RCC 7860 (cell line): ENCODE results near the gene REPS2.
"Not testable (repeated sequence)": the region's sequence is repeated elsewhere in the genome, so short reads cannot be mapped to it uniquely, and the experiment has no call there.

Experiments
- DNase-seq: peaks from one replicate; pipeline ENCODE4 v3.0.0-alpha.2; 2015; ENCODE audit warnings: low spot score
- FAIRE-seq: peaks from 2 replicates; lab custom pipeline; 2012; peaks lifted over from hg19 to GRCh38; lab: Jason Lieb, UNC

The REPS2 gene

DNA sequence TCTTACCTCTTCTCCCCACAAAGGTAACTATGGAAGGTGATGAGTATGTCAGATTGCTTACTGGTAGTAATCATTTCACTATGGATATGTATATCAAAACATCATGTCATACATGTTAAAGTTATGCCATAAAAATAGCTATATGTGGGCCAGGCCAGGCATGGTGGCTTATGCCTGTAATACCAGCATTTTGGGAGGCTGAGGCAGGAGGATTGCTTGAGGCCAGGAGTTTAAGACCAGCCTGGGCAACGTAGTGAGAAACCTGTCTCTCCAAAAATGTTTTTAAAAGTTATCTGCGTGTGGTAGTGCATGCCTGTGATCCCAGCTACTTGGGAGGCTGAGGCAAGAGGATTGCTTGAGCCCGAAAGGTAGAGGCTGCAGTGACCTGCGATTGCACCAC is 16.2 kb downstream of the REPS2 start:
- DNase-seq, FAIRE-seq: not testable (repeated sequence)

DNA sequence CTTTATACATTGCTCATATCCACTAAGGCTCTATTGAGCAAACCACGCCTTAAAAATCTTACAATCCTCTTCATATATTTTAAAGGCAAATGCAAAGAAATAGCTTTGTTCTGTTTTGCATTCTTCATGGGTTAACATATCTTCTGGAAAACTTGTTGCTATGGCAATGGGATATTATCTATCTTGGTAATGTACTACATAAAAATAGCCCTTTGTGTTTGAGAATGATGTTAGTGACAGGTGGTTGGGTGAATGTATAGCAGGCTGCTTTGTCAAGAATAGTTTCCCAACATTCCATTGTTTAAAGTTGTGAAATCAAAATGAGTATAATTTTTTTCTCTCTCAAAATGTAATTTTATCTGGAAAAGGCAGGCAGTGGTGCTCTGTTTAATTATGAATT is 16.8 kb downstream of the REPS2 start:
- no peak for FAIRE-seq
- no peak for DNase-seq

DNA sequence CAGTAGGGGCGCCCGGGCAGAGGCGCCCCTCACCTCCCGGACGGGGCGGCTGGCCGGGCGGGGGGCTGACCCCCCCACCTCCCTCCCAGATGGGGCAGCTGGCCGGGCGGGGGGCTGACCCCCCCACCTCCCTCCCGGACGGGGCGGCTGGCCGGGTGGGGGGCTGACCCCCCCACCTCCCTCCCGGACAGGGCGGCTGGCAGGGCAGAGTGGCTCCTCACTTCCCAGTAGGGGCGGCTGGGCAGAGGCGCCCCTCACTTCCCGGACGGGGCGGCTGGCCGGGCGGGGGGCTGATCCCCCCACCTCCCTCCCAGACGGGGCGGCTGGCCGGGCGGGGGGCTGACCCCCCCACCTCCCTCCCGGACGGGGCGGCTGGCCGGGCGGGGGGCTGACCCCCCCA is 18.5 kb downstream of the REPS2 start:
- DNase-seq, FAIRE-seq: not testable (repeated sequence)

DNA sequence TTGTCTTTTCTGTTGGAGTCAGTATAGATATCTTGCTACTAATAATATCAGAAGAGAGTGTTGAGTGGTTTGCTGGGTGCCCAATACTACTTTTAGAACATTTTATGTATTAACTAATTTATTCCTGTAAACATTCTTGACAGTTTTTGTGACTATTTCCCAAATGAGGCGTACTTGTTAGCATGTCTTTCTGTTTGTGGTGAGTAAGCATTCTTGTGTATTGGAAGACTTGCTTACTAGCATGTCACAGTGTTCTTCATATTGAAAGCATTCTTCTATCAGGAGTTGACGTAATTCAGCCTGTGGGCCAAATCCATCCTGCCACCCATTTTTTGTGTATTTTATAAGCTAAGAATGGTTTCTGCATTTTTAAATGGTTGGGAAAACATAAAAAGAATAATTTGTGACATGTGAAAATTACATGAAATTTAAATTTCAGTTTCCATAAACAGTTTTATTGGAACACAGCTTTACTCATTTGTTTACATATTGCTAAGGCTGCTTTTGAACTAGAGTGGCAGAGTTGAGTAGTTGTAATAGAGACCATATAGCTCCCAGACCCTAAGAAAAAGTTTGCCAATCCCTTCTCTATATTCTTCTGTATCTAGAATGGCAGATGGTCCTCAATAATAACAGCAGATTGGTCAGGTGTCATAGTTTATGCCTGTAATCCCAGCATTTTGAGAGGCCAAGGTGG is 20.4 kb downstream of the REPS2 start:
- FAIRE-seq (no peak), DNase-seq (no peak)

DNA sequence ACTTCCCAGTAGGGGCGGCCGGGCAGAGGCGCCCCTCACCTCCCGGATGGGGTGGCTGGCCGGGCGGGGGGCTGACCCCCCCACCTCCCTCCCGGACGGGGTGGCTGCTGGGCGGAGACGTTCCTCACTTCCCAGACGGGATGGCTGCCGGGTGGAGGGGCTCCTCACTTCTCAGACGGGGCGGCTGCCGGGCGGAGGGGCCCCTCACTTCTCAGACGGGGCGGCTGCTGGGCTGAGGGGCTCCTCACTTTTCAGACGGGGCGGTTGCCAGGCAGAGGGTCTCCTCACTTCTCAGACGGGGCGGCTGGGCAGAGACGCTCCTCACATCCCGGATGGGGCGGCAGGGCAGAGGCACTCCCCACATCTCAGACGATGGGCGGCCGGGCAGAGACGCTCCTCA is 22.3 kb downstream of the REPS2 start:
- FAIRE-seq, DNase-seq: not testable (repeated sequence)

DNA sequence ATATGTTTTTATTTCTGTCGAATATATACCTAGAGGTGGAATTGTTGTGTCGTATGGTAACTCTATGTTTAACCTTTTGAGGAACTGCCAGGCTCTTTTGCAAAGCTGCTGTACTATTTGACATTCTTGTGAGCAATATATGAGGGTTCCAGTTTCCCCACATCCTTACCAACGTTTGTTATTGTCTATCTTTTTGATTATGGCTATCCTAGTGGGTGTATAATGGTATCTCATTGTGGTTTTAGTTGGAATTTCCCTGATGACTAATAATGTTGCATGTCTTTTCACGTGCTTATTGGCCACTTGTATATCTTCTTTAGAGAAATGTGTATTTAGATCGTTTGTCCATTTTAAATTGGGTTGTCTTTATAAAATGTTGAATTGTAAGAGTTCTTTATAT is 24.5 kb downstream of the REPS2 start:
- FAIRE-seq (peak; percentile 52), DNase-seq (peak; percentile 7)

DNA sequence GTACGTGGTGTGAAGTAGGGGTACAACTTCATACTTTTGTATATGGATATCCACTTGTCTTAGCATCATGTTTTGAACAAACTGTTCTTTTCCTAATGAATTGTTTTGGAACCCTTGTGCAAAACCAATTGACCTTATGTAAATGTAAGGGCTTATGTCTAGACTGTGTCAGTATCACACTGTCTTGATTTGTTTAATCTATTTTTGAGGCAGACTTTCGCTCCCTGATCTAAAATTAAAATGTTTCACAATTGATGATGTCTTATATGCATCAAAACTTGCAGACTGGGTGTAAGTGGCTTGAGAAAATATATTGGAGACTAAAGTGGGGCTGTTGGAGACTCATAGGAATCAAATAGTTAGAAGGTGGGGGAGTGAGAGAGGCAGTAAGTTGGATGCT is 25.2 kb downstream of the REPS2 start:
- no peak for DNase-seq
- FAIRE-seq, result no peak

DNA sequence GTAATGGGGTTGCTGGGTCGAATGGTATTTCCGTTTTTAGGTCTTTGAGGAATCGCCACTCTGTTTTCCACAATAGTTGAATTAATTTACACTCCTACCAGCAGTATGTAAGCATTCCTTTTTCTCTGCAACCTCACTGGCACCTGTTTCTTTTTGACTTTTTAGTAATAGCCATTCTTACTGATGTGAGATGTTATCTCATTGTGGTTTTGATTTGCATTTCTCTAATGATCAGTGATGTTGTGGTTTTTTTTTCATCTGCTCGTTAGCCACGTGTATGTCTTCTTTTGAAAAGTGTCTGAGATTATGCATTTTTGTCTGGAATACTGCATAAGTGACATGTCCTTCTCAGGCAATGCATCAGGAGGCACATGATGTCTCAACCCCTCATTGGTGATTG is 28.8 kb downstream of the REPS2 start:
- FAIRE-seq (no peak), DNase-seq (no peak)

DNA sequence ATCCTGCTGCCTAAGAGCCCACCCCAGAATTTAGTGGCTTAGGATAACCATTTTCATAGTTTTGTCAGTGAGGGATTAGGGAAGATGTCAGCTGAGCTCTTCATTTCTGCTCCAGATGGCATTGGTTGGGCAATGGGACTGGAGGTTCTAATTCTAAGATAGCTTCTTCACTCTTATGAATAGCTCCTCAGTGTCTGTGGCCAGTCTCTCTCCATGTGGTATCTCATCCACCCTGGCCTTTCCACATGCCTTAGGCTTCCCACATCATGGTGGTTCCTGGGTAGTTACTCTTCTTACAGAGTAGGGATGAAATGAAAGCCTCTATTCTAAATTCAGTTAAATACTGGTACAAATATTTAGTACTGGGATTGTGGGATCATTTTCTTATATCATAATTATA is 31.3 kb downstream of the REPS2 start:
- DNase-seq (no peak), FAIRE-seq (no peak)

DNA sequence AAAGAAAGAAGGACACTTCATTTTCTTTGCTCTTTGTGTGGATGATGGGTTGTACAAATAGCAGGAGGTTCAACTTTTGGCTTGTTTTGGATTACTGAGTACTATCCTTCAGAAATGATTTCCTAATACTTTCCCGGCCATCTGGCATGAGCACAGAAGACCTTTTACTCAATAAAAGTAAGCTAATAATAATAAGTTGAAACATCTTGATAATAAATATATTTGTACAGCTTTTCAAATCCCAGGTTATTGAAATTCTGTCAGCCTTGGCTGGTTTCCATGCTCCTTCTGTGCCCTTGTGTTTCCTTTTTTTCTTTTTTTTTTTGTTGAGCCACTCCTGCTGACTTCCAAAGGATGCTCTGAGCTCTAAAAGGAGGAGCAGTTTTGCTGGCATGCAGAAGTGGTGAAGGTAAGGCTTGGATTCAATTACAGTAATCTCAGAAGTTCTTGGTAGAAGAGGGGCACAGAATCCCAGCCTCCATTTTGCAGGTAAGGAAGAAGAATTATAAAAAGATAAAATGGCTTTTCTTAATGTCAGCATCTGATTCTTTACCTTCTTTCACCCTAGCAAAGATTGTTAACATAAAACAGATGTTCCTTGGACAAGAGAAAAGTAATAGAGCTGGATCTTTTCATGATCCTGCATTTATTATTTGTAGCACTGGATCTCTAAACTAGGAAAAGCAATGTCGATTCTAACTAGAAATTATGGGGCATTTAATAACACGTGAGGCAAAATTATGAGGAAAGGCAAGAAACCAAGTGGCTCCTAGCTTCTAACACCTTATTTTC is 31.9 kb downstream of the REPS2 start:
- no peak for DNase-seq
- FAIRE-seq, result no peak

DNA sequence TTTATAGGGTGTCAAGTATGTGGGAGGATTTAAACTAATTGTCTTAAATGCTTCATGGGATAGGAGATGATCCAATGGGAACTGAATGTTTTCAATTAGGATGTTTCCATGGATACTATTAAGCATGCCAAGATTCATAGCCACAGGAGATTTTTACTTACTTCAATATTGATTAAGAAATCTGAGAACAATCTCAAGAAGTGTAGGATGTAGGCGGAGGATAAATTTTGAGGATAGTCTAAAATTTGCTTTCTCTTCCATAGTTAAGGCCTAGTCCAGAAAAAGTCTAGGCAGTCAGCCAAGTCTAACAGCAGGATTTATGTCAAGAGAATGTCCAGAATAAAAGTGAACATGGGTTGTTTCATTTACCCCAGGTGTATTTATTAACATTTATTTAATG is 32.8 kb downstream of the REPS2 start:
- DNase-seq, result no peak
- no peak for FAIRE-seq

DNA sequence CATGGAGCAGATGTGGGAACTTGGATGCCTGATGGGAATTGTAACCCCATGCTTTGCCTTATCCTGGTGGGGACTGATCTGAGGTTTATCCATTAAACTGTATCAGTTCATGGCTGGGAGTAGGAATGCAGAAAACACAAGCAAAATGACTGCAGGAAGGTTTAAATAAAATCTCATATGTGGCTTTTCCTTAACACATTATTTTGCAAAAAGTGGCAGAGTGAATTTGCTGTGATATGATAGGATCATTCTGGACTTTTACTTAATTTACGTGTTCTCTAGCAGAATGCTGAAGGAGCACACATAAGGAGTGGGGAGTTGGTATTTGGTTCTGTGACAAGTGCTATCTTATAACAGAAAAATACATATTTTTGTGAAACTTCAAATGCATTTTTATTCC is 34.8 kb downstream of the REPS2 start:
- FAIRE-seq (no peak), DNase-seq (no peak)

DNA sequence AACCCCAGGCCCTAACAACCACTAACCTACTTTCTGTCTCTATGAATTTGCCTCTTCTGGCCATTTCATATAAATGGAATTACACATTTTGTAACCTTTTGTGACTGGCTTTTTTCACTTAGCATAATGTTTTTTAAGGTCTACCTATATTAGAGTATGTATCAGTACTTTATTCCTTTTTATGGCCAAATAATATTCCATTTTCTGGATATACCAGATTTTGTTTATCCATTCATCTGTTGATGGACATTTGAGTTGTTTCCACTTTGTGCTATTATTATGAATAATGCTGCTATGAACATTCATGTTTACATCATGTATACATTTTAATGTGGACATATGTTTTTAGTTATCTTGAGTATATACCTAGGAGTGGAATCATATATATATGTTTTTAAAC is 35.5 kb downstream of the REPS2 start:
- FAIRE-seq (no peak), DNase-seq (no peak)

DNA sequence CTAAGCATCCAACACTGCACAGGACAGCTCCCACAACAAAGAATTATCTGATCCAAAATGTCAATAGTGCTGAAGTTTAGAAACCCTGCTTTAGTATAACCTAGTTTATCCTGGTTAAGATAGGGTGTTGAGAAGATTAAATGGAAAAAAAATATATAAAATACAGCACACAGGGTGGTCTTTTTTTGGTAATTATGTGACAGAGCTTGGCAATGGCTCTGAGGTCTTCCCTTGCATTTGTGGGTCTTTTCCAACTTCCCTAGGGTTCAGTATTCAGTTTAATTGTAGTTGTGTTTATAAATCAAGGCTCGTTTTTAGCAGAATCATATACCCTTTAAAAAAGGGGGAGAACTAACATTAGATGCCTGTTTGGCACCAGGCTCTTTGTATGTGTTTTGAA is 36.6 kb downstream of the REPS2 start:
- FAIRE-seq, result no peak

DNA sequence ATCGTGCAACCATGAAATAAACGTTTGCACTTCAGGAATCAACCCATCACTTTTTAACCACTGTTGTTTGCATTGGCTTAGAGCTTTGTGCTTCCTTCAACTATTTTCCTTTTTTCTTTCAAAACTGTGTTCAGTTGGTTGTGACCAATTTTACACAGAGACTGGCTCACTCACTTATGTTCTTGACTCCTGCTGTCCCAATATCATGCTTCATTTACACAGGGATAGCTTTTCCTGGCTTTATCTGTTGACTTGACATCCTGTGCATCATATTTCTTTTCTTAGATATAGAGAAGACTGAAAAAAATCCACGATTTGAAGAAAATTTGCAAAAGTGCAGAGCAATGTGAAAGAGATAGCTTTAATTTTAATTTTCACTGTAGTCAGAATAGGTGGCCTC is 38.8 kb downstream of the REPS2 start:
- DNase-seq (no peak), FAIRE-seq (no peak)

More for the DNA sequence above, 36.6 kb downstream of the REPS2 start:
- no peak for DNase-seq

DNA sequence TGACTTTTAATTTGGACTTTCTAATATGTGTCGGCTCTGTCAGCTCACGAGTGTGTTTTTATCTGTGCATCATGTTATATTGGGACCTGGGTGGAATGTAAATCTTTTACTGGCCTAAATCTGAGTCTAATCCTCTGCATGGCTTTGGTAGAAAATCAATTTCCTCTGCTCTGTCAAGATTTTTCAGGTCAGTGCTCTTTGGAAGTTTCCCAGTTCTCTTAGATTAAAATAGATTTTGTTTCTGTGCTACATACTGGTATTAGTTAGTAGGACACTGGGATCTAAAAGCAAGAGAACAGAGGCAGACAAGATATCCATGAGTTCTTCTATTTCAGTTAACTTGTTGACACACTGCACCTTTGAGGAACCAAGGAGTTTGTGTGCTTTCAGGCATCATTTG is 39.7 kb downstream of the REPS2 start:
- no peak for FAIRE-seq
- DNase-seq, result no peak

DNA sequence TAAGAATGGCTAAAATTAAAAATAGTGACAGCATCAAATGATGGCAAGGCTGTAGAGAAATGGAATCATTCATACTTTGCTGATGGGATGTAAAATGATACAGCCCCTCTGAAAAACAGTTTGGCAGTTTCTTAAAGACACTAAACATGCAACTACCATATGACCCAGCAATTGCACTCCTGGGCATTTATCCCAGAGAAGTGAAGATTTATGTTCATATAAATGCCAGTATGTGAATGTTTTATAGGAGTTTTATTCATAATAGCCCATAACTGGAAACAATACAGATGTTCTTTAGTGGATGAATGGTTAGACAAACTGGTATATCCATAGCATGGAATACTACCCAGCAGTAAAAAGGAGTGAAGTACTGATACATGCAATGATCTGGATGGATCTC is 43.3 kb downstream of the REPS2 start:
- DNase-seq (no peak), FAIRE-seq (no peak)

DNA sequence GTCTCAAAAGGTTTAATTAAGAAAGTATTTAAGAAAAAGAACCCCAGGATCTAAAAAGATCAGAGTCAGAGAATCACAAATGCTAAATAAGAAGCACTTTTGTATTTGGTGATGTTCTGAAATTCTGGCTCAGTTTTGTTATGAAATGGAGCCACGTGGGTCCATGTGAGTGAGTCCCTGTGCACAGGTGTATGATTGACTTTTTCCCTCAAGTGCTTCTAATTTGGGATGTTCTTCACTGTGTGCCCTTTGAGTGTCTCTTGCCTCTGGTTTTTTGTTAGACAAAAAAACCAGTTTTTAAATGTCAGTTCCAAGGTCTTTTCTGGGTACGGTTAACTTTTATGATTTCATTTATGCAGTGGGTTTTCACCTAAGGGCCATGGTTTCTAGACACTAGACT is 44.4 kb downstream of the REPS2 start:
- FAIRE-seq (no peak), DNase-seq (no peak)

DNA sequence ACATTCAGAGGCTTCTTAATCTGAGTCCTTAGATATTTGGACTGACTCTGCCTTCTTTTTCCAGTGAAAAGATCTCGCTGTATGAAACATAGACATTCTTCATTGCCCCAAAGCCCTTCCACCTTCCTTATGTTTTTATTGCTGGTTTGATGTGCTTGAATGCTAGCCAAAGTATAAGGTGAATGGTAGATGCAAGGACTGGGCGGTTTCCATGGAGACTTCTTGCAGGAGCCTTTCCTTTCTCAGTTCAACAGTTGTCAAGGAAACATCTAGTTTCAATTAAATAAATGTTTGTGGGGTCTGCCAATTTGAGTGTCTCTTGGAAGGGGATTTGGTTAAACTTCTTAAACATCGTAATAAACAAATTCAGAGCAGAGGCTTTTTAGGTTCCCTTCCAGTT is 46.0 kb downstream of the REPS2 start:
- DNase-seq, result no peak

DNA sequence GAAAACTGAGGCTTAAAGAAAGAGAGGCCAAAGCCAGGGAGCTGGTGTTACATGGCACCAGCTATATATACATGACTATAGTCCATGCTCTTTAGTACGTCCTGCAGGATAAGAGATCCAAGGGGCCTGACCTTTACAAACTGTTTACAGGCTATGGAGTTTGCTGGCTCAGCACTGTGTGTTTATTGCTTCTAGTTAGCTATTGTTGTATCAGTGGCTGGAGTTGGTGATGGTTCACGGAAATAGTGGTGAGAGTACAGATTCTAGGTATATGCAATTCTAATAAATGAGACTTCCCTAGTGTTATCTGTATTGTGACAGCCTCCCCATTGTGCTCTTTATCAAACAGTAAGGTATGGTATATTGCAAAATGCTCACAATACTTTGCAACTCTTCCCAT is 46.5 kb downstream of the REPS2 start:
- no peak for FAIRE-seq
- no peak for DNase-seq

More for the DNA sequence above, 46.0 kb downstream of the REPS2 start:
- no peak for FAIRE-seq

DNA sequence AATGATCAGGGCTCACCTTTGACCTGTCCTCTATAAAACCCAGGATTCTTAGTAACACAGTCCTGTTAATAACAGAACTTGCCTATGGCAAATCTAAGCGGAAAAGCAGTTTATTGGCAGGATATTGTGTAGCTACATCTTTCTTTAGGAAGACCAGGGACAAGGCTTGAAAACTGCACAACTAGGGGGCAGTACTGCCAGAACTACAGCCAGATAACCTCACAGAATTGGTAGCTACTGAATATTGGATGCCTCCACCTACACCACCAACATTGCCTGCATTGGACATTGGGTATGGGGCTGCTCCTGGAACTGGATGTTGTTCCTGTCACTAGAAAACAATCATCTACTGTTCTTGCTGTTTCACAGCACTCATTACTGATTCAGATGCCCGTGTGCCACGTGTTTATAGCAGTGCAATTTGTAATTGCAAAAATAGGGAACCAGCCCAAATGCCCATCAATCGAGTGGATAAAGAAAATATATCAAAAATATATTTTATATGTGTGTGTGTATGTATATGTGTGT is 47.4 kb downstream of the REPS2 start:
- DNase-seq (no peak), FAIRE-seq (no peak)

DNA sequence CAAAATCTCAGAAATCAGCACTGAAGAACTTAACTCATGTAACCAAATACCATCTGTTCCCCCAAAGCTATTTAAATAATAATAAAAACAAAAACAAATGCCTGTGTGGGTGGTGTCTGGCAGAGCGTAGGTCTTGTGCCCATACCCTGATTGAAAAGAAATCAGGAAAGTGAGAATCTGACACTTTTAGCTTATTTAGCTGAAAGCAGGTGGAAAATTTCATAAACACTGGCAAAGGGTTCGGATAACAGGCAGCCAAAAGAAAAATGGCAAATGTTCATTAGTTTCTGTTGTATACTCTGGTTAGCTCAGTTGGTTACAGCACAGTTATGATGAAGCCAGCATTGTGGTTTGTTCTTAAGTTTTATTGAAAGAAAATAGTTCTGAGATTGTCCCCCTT is 48.3 kb downstream of the REPS2 start:
- FAIRE-seq (no peak), DNase-seq (no peak)
